HG03457 (cell line): Measurements from ENCODE around the gene RHOT2.

ENCODE experiments used
- ATAC-seq: cut with Tn5 transposase; IDR thresholded peaks from one replicate; pipeline ENCODE4 v1.9.1; 2021; ENCODE audit warnings: moderate number of reproducible peaks; ENCODE audit not compliant: unreplicated experiment

RHOT2 gene

DNA sequence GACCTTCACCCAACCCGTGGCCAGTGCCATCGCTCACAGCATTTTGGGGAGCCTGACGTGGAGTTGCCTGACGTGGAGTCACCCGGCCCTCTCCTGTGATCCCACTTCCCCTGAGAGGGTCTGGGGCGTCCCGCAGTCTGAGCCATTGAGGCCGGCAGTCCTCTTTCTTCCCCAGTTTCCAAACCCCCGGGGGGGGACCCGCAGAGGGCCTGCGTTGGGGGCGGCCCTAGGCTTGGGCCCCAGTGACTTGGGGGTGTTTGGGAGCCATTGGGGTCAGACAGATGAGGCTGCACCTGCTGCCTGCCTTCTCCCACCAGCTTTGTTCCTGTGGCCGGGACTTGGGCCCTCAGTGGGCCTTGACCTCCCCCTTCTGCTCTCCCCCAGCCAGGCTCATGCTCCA lies 1.7 kb downstream of the RHOT2 start:
- no peak for ATAC-seq

DNA sequence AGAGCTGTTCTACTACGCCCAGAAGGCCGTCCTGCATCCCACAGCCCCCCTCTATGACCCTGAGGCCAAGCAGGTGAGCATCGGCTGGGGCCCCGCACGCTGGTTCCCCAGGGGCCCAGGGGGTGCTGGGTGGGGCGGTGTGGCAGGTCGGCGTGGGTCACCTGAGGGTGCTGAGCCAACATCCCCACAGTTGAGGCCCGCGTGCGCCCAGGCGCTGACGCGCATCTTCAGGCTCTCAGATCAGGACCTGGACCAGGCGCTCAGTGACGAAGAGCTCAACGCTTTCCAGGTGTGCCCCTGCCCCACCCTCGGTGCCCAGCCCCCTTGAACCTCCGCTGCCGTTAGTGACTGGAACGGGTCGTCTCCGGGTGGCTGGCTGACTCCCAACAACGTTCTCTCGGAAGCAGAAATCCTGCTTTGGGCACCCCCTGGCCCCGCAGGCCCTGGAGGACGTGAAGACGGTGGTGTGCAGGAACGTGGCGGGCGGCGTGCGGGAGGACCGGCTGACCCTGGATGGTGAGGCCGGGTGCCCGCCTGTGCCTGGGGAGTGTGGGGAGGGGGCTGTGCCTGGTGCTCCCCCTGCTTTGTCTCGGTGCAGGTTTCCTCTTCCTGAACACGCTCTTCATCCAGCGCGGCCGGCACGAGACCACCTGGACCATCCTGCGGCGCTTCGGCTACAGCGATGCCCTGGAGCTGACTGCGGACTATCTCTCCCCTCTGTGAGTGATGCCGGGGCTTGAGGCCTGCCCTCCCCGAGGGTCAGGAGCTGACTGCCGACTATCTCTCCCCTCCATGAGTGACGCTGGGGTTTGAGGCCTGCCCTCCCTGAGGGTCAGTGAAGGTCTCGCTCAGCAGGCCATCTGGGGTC lies 2.8 kb downstream of the RHOT2 start:
- no peak for ATAC-seq

DNA sequence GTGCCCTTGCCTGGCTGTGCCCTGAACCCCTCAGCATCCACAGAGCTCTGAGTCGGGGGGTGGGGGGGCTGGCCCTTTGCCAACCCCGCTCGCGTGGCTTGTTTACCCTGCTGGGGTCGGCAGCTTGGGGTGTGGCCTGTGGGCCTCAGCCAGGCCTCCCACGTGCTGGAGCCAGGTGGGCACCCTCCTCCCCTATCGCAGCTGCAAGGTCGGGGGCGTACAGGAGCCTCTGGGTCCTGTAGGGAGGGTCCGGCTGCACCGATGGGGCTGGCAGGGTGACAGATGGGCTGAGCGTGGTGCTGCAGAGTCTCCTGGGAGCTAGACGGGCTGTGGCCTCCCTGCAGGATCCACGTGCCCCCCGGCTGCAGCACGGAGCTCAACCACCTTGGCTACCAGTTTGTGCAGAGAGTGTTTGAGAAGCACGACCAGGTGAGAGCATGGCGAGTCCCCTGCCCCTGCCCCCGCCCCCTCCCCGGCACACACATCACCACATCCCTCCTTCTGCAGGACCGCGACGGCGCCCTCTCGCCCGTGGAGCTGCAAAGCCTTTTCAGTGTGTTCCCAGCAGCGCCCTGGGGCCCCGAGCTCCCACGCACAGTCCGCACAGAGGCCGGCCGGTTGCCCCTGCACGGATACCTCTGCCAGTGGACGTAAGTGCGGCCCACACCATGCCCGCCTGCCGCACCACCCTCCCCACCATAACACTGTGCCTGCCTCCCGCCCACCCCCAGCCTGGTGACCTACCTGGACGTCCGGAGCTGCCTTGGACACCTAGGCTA lies 3.6 kb downstream of the RHOT2 start:
- ATAC-seq = no peak

DNA sequence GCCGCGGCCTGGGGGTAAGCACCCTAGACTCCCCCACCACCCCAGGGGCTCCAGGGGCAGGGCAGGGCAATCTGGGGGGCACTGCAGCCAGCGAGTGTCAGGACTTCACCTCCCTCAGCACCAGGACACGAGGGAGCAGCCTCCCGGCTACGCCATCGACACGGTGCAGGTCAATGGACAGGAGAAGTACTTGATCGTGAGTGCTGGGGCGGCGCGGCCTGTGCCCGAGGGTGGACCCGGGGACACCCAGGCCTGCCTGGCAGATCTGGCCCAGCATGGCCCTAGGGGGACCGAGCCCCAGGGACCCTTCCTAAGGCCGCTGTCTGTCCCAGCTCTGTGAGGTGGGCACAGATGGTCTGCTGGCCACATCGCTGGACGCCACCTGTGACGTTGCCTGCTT lies 4.4 kb downstream of the RHOT2 start:
- ATAC-seq = no peak

DNA sequence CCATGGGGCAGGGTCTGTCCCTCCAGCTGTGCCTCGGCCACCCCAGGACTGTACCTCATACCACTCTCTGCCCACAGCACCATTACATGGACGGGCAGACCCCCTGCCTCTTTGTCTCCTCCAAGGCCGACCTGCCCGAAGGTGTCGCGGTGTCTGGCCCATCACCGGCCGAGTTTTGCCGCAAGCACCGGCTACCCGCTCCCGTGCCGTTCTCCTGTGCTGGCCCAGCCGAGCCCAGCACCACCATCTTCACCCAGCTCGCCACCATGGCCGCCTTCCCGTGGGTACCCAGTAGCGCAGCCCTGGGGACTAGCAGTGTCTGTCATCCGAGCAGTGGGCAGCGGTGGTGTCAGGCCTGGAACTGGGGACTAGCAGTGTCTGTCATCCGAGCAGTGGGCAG lies 4.9 kb downstream of the RHOT2 start:
- ATAC-seq = no peak

DNA sequence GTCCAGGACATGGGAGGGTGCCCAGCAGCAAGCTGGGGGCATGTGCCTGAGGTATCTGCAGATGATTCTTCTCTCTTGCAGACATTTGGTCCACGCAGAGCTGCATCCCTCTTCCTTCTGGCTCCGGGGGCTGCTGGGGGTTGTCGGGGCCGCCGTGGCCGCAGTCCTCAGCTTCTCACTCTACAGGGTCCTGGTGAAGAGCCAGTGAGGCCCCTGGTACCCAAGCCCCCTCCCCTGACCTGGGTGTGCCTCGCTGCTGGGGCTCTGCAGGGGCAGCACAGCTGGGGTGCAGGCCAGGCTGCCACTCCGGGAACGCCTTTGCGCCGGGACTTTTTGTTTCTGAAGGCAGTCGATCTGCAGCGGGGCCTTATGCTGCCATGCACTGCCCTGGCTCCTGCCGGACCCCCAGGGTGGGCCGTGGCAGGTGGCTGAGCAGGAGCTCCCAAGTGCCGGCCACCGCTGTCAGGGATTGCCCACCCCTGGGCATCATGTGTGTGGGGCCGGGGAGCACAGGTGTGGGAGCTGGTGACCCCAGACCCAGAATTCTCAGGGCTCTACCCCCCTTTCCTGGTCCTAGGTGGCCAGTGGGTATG lies 5.6 kb downstream of the RHOT2 start:
- no peak for ATAC-seq

DNA sequence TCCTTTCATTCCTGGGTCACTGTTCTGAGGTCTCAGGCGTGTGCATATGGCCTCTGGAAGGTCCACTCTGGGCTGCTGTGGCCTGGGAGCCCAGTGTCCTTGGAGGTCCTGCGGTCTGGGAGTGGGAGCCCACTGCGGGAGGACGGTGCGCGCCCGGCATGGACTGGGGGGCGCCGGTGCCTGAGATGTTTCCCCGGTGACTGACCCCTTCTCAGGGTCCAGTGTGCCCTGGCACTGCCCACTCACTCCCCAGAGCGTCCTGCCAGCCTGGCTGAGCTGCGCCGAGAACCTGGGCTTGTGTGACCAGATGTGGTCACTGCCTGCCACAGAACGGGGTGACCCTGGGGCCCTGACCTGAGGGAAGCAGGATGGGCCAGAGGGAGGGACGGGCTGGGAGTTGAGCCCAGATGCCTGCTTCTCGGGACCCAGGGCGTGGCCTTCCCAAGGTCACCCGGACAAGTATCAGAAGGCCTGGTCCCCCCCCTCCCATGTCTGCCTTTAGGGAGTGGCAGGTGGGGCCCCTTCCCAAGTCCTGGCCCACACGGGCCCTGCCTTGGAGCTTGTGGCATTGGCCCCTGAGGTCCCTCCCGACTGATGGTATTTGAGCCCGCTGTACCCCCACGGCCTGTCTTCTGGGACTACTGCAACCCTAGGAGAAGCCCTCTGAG lies 6.4 kb downstream of the RHOT2 start:
- ATAC-seq = no peak

DNA sequence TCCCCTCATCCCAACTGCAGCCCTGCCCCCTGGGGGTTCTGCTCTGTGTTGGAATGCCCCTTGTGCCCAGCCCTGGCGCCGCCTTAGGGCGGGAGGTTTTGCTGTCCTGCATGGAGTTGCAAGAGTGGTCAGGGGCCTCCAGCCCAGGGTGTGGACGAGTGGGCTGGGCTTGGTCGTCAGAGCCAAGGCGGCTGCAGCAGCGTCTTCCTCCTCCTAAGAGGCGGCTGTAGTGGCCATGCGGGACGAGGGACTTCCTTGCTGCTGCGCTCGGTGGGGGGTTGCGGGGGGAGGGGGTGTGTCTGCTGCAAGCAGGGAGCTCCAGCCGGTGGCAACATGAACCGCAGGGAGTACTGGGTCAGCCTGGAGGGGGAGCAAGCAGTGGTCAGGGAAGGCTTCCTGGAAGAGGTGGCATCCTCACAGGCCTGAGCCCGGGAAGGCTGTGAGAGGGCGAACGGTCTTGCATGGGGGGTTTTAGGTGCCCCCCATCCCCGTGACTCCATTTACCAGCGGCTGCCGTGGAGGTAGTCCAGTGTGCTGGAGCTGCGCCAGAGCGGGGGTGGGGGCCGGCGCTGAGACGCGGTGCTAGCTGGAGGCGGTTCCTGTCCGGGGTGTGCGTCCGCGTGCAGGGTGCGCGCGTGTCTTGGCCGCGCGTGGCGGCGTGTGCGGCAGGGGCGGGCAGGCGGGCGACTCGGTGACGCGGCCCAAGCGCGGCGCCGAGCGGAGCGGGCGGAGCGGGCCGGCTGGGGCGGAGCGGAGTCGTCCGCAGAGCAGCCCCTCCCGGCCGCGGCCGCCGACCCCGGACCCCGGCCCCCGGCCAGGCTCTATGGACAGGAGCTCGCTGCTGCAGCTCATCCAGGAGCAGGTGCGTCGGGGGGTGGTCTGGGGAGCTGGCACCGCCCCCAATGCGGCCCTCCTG lies 7.3 kb downstream of the RHOT2 start, which contains the start of gene RHBDL1:
RHBDL1 (plus strand) TSS at position 704 of the 916 bp plus-strand sequence; CDS start at position 824, 120 bp downstream.
- ATAC-seq = no peak

DNA sequence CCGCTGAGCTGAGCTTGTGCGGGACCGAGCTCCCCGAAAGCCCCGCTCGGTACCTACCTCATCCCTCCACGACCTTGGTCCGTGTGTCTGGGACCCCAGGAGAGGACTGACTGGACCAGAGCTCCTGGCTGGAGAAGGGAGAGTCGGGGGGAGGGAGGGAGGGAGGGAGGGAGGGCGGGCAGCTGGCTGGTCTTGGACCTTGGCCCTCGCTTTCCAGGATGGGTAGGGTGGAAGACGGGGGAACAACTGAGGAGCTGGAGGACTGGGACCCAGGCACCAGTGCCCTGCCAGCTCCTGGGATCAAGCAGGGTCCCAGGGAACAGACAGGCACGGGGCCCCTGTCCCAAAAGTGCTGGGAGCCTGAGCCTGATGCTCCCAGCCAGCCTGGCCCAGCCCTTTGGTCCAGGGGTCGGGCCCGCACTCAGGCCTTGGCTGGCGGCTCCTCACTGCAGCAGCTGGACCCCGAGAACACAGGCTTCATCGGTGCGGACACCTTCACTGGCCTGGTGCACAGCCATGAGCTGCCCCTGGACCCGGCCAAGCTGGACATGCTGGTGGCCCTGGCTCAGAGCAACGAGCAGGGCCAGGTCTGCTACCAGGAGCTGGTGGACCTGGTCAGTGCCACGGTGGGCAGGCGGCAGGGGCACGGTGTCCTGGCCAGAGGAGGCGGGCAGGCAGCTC lies 8.1 kb downstream of the RHOT2 start:
- ATAC-seq = no peak

DNA sequence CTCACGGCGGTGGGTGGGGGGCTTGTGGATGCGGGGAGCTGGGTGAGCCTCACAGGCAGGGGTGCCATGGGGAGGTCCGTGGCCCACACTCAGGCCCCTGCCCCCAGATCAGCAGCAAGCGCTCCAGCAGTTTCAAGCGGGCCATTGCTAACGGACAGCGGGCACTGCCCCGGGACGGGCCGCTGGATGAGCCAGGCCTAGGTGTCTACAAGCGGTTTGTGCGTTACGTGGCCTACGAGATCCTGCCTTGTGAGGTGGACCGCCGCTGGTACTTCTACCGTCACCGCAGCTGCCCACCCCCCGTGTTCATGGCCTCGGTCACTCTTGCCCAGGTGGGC lies 8.6 kb downstream of the RHOT2 start:
- no peak for ATAC-seq

DNA sequence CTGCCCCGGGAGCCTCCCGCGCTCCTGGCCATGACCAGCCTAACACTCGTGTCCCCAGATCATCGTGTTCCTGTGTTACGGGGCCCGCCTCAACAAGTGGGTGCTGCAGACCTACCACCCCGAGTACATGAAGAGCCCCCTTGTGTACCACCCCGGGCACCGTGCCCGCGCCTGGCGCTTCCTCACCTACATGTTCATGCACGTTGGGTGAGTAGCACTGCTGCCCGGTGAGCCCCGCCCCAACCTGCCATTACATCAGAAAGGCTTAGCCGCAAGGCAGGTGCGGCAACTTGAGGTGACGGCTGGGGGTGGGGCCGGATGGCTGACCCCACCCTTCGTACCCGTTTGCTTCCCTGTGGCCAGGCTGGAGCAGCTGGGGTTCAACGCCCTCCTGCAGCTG lies 9.0 kb downstream of the RHOT2 start:
- ATAC-seq = no peak

DNA sequence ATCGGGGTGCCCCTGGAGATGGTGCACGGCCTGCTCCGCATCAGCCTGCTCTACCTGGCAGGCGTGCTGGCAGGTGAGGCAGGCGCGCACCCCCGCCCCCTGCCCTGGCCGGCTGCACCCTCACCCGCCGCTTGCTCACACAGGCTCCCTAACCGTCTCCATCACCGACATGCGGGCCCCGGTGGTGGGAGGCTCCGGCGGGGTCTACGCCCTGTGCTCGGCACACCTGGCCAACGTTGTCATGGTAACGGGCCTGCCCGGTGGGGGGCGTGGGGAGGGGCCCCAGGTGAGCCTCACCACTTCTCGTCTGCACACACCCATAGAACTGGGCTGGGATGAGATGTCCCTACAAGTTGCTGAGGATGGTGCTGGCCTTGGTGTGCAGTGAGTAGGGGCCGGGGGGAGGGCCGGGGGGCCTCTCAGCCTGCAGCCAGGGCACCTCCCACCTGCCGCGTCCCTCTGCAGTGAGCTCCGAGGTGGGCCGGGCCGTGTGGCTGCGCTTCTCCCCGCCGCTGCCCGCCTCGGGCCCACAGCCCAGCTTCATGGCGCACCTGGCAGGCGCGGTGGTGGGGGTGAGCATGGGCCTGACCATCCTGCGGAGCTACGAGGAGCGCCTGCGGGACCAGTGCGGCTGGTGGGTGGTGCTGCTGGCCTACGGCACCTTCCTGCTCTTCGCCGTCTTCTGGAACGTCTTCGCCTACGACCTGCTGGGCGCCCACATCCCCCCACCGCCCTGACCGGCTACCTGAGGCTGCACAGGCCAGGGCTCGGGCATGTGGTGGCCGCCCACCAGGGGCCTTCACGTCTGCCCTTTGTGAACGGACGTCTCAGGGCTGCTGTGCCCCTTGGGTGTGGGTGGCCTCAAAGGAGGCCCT lies 9.6 kb downstream of the RHOT2 start:
- ATAC-seq = no peak

DNA sequence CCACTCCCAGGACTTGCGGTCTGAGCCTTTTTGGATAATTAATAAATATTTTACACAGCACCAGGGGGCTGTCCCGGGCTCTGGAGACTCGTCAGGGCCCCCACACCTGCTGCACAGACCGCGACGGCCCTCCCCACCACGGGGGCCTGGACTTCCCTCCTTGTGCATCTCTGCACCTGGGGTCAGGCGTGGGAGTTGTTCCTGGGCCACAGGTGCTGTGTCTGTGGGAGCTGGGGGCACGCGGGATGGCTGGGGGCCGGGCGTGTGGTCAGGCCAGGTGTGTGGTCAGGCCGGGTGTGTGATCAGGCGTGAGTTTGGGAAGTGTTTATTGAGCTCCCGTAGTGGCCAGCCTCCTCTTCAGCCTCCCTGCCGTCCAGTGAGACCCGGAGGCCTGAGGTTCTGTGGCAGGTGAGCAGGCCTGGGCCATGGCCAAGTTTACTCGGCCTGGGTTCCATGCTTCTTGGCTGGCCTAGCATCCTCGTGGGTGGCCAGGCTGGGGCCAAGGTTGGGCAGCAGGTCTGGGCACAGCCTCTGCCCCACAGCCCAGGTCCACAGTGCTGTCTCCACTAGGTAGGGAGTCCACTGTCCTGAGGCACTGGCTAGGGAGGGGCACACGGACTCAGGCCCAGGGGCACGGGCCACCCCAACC lies 10.4 kb downstream of the RHOT2 start:
- ATAC-seq = no peak

DNA sequence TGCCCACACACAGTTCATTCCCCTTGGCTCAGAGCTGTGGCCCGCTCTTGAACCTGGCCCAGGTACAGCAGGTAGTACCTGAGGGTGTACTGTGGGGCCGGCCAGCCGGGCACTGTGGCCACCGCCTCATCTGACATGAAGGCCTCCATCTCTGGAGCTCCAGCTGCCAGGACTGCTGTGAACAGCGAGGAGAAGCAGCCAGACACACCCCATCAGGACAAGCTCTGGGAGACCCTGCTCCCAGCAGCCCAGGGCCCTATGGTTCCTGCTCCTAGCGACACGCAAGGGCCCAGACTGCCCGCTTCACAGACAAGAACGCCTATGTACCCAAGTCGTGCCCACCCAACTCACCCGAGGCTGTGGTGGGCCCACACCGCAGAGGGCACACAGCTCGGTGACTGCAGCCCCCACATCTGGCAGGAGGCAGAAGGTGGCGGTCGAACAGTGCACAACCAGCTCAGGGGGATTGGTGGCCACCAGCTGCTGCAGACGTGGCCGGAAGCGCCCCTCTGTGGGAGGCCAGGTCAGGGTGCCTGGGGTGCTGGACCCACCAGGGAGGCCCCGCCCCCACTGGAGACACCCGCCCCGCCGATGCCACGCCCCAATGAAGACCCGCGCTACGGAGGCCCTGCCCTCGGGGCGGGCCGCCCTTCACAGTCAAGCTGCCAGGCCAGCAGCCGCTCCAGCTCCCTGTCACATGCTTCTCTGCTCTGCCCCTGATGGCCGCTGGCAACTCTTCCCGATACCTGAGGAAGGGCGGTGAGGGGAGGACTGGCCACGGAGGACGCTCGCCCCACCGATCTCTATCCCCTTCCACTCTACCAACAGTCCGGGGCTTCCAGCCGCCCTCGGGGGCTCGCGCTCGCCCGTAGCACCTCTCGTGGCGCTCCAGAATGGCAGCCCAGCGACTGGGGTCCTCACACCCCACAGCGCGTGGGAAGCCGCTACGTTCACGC lies 11.2 kb downstream of the RHOT2 start:
- no peak for ATAC-seq

DNA sequence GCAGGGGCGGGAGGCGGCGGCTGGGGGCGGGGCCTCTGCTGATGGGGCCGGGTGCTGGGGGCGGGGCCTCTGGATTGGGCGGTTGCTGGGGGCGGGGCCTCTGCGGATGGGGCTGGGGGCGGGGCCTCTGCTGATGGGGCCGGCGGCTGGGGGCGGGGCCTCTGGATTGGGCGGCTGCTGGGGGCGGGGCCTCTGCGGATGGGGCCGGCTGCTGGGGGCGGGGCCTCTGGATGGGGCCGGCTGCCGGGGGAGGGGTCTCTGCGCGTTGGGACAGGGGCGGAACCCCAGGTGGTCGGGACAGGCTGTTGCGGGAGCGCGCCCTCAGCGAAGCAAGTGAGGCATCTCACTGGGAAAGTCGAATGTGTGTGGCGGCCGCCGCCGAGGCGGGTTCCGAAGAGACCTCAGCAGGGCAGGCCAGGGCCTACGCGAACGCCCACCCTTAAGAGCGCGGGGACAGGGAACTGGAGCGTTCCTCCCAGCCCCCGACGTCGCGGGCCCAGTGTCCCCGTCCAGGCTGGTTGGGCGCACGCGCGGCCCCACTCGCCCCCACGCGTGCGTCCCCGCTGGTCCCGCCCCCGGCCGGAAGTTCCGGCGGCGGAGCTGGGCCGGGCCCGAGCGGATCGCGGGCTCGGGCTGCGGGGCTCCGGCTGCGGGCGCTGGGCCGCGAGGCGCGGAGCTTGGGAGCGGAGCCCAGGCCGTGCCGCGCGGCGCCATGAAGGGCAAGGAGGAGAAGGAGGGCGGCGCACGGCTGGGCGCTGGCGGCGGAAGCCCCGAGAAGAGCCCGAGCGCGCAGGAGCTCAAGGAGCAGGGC lies 12.1 kb downstream of the RHOT2 start, which contains the start of gene STUB1:
STUB1 (plus strand) TSS at position 597 of the 811 bp plus-strand sequence; CDS start at position 713, 116 bp downstream.
- ATAC-seq = no peak

DNA sequence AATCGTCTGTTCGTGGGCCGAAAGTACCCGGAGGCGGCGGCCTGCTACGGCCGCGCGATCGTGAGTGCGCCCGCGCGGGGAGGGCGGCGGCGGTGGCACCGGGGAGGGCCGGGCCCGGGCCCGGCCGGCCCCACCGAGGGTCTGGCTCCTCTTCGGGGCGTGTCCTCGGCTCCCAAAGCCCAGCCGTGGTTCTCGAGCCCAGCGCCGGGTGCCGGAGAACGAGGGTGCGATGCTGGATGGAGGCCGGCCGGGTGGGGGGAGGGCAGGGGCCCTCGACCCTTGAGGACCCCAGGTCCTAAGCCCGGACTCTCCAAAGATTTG lies 12.7 kb downstream of the RHOT2 start:
- no peak for ATAC-seq
